ENCODE results near the gene CEP131. TPM values are rescaled to one million over a fixed set of nuclear protein-coding genes. Genes with fewer than 3 reads are reported as not detected.
"Not testable (repeated sequence)": the region's sequence is repeated elsewhere in the genome, so short reads cannot be mapped to it uniquely, and the experiment has no call there.

Gene CEP131
- total and polyA plus RNA-seq, 7 donors = 3.7 to 8.6 (median 4.9) TPM

DNA sequence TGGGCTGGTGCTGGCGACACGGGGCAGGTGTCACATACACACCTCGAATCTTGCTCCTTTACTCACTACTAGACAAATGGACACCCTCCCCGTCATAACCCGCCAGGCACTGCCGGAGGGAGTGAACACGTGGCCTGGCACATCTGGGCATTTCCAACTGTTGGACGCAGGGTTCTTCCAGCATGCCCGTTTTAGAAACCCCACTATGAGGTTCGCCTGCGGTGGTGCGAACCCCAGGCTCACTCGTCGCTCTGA is 6.8 kb upstream of the CEP131 start:
- DNase-seq (no peak), ATAC-seq (no peak)
- 80 to 89% (median 84%) methylated on average over 14 of the region's 14 CpGs for WGBS, 3 donors
- Histone ChIP-seq H3K36me3 (ENCODE audit: insufficient read depth in 1 of 2, low read depth in 1 of 2) (peaks cover 0 to 59% of the 10 kb centered on the region in 2 donors), H3K27me3 (ENCODE audit: insufficient read depth in 3 of 3, low read length in 2 of 3) (no peaks in the 10 kb centered on the region), H3K9me3 (no peaks in the 10 kb centered on the region), H3K4me3 (no peak overlapping the region), H3K4me1 (no peaks in the 10 kb centered on the region), H3K27ac (no peak overlapping the region)
- TF ChIP-seq CTCF (IDR thresholded peaks at IDR 0.05) = no peak
- intact Hi-C loops (cut with DNase I) = no loop called here

DNA sequence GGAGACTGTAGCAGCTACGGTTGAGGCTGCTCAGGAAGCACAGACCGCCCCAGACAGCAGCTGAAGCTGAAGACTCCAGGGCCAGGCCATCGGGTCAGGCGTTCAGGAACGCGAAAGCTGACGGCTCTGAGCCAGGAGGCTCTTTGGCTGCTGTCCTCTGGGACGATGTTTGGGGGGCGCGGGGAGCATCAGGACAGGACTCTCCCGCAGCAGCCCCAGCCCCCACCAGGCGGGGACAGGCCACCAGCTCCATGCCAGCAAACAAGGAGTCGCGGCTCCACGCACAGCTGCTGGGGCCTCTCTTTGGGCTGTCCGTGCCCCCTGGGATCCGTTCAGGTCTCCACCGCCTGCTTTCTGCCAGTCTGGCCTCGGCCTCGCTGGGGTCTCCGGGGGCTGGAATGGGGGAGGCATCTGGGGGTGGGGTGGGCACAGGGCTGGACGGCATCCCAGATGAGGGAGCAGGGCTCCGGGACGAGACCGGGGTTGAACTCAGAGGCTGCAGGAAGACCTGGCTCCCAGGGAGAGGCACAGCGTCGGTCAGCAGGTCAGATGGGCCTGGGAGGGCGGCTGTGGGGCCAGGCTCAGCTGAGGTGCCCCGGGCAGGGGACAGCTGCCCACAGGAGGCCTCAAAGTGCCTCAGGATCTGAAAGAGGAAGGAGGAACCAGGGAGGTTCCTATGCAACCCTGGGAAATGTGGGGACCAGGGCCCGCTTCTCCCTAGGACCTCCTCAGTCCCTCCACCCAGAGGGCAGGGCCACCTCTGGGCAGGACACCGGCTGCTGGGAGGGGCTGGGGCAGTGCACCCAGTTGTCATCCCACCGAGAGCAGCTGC is 6.3 kb upstream of the CEP131 start:
- 71 to 75% (median 73%) methylated on average over 28 to 32 of the region's 32 CpGs for WGBS, 3 donors
- intact Hi-C loops (cut with DNase I) = no loop called here
- no peaks in the 10 kb centered on the region for H3K4me1 ChIP-seq
- H3K4me3 ChIP-seq = no peak overlapping the region
- H3K27ac ChIP-seq = no peak overlapping the region
- TF ChIP-seq CTCF (IDR thresholded peaks at IDR 0.05) = no peak
- DNase-seq = no peak
- peaks cover 0 to 54% of the 10 kb centered on the region in 2 donors for H3K36me3 ChIP-seq (ENCODE audit: insufficient read depth in 1 of 2, low read depth in 1 of 2)
- no peaks in the 10 kb centered on the region for H3K27me3 ChIP-seq (ENCODE audit: insufficient read depth in 3 of 3, low read length in 2 of 3)
- H3K9me3 ChIP-seq = no peaks in the 10 kb centered on the region
- ATAC-seq = no peak

DNA sequence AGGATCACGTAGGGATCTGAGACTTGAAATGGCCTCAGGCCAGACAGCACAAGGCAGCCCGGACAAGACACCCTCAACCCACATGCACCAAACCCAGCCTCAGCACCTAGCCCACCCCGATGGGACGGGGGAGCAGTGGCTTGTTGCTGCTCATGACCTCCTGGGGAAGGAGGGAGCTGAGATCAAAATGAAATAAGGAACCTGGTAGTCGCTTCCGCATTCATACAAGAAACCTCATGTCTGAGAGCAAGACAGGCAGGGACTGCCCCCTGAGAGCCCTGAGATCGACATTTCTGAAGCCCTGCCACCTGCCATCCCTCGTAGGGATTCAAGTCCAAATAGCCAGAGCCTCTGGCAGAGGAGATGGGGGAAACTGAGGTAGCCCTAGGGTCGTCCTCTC is 5.7 kb upstream of the CEP131 start:
- H3K36me3 ChIP-seq (ENCODE audit: insufficient read depth in 1 of 2, low read depth in 1 of 2) = peaks cover 0 to 49% of the 10 kb centered on the region in 2 donors
- 74 to 79% (median 77%) methylated on average over 9 of the region's 9 CpGs for WGBS, 3 donors
- no peak for TF ChIP-seq CTCF (IDR thresholded peaks at IDR 0.05)
- ATAC-seq (no peak), DNase-seq (no peak)
- H3K4me3 ChIP-seq = no peak overlapping the region
- intact Hi-C loops (cut with DNase I) = no loop called here
- no peak overlapping the region for H3K27ac ChIP-seq
- no peaks in the 10 kb centered on the region for H3K27me3 ChIP-seq (ENCODE audit: insufficient read depth in 3 of 3, low read length in 2 of 3)
- H3K4me1 ChIP-seq = peaks cover 5% of the 10 kb centered on the region
- no peaks in the 10 kb centered on the region for H3K9me3 ChIP-seq

GRCh38 chr17:81227630-81228029 is 4.9 kb upstream of the CEP131 start:
- DNase-seq; H3K27ac ChIP-seq; H3K4me1 ChIP-seq; intact Hi-C loops (cut with DNase I); ATAC-seq; H3K4me3 ChIP-seq; H3K9me3 ChIP-seq; H3K27me3 ChIP-seq (ENCODE audit: insufficient read depth in 3 of 3, low read length in 2 of 3): not testable (repeated sequence)
- WGBS, 3 donors = 68 to 80% (median 79%) methylated on average over 2 of the region's 2 CpGs
- peaks cover 0 to 43% of the 10 kb centered on the region in 2 donors for H3K36me3 ChIP-seq (ENCODE audit: insufficient read depth in 1 of 2, low read depth in 1 of 2)

- Histone ChIP-seq H3K4me1 (peaks cover 18% of the 10 kb centered on the region), H3K27ac (no peak overlapping the region), H3K9me3 (no peaks in the 10 kb centered on the region), H3K36me3 (ENCODE audit: insufficient read depth in 1 of 2, low read depth in 1 of 2) (peaks cover 0 to 13% of the 10 kb centered on the region in 2 donors), H3K27me3 (ENCODE audit: insufficient read depth in 3 of 3, low read length in 2 of 3) (no peaks in the 10 kb centered on the region), H3K4me3 (peak overlapping the region; percentile 65)
- no peak for TF ChIP-seq CTCF (IDR thresholded peaks at IDR 0.05)
- DNase-seq (no peak), ATAC-seq (no peak)
- WGBS, 3 donors = 52 to 56% (median 55%) methylated on average over 11 of the region's 11 CpGs
- intact Hi-C loops (cut with DNase I) = no loop called here
These were observed 981 bp upstream of the CEP131 start for GRCh38 chr17:81223762-81224130.
